HG02943 (cell line): ENCODE results near the gene OOSP4B.
"Not testable (repeated sequence)": the region's sequence is repeated elsewhere in the genome, so short reads cannot be mapped to it uniquely, and the experiment has no call there.

ENCODE experiments used
- ATAC-seq: cut with Tn5 transposase; IDR thresholded peaks from one replicate; pipeline ENCODE4 v1.9.1; 2021; ENCODE audit warnings: mild to moderate bottlenecking, low read depth, moderate library complexity; ENCODE audit not compliant: unreplicated experiment

OOSP4B gene

GRCh38 chr11:60059052-60059451 is 42.1 kb downstream of the OOSP4B start:
- no peak for ATAC-seq

GRCh38 chr11:60059521-60060240 is 42.7 kb downstream of the OOSP4B start:
- no peak for ATAC-seq

- no peak for ATAC-seq
These were observed 47.1 kb downstream of the OOSP4B start for GRCh38 chr11:60064111-60064510.

DNA sequence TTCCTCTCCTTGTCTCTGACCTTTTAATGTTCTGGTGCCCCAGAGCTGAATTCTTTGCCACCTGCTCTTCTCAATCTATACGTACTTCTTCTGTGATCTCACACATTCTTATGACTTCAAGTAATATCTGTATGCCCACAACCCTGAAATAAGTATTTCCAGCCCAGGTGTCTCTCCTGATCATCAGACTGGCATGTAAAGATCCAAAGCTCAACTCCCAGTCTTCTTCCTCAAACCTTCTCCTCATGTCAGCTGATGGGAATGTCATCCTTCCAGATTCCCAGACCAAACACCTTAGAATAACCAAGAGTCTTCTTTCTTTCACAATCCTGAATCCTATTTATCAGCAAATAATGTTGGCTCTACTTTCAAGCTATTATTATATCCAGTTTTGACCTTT is 48.8 kb downstream of the OOSP4B start:
- ATAC-seq: no peak

DNA sequence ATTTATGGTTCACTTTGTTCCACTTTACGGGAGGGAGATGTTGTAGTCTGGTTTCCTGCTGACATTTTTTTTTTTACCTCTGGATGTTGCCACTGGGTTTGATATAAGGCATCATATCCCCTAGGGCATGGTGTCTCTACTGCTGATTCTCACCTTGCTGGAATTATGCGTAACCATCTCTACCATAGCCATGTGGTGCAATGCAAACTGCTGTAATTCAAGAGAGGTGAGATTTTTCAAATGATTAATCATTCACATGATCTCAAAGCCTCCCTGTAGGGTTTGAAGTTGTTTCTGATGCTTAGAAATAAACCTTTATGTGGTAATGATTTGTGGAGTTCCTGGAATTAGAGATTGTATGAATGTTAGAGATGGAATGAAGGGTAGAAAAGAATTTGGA is 52.5 kb downstream of the OOSP4B start:
- ATAC-seq: no peak

DNA sequence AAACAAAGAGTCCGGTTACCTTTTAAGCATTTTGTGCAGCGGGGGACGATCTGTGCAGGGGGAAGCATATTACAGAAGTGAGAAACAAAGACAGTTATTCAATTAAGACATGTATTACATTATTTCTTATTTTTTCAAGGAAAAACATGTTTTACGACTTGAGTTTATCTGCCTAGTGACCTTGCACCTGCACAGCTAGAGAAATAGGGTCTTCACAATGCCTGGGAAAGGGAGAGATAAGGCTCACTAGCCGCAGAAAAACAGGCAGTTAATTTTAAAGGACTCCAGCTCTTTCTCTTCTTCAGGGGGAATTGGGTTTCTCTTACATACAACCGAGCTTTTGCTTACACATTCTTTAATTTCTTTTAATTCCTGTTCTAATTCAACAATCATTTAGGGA is 54.7 kb downstream of the OOSP4B start:
- ATAC-seq: not testable (repeated sequence)

- no peak for ATAC-seq
These were observed 60.3 kb downstream of the OOSP4B start for GRCh38 chr11:60077216-60077817.

- ATAC-seq: no peak
These were observed 61.0 kb downstream of the OOSP4B start for GRCh38 chr11:60077981-60078380.

DNA sequence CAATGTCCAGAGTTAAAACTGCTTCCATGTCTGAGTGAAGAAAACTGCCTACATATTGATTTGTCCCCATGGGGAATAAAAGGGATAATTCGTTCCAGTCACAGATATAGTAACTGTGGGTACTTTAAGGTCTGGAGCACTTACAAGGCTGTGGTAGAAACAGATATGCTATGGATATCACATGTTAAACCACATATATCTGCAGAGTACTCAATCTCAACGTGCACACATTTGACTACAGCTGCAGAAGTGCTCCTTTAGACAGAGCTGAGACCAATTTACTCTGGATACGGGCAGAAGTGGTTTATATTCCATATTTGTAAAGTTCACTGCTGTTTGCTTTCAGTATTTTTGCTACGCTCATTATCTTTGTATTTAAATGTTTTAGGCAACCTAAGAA is 61.8 kb downstream of the OOSP4B start:
- ATAC-seq: no peak

- ATAC-seq: no peak
These were observed 63.6 kb downstream of the OOSP4B start for GRCh38 chr11:60080535-60080934.
